NCI-H1092 (cell line): ENCODE measurements around the gene AAMP.
"Not testable (repeated sequence)": the region's sequence is repeated elsewhere in the genome, so short reads cannot be mapped to it uniquely, and the experiment has no call there.

Experiments used
- DNase-seq: peaks from one replicate; lab custom pipeline; 2025; lab: John Stamatoyannopoulos, UW

AAMP gene

GRCh38 chr2:218275371-218276072, 5.6 kb upstream of the AAMP start:
- DNase-seq, result no peak

- DNase-seq, result no peak
Measured at GRCh38 chr2:218274586-218274985, 4.6 kb upstream of the AAMP start.

GRCh38 chr2:218273908-218274249, 3.9 kb upstream of the AAMP start:
- no peak for DNase-seq

- DNase-seq, result not testable (repeated sequence)
Measured at GRCh38 chr2:218273214-218273907, 3.4 kb upstream of the AAMP start.

DNA sequence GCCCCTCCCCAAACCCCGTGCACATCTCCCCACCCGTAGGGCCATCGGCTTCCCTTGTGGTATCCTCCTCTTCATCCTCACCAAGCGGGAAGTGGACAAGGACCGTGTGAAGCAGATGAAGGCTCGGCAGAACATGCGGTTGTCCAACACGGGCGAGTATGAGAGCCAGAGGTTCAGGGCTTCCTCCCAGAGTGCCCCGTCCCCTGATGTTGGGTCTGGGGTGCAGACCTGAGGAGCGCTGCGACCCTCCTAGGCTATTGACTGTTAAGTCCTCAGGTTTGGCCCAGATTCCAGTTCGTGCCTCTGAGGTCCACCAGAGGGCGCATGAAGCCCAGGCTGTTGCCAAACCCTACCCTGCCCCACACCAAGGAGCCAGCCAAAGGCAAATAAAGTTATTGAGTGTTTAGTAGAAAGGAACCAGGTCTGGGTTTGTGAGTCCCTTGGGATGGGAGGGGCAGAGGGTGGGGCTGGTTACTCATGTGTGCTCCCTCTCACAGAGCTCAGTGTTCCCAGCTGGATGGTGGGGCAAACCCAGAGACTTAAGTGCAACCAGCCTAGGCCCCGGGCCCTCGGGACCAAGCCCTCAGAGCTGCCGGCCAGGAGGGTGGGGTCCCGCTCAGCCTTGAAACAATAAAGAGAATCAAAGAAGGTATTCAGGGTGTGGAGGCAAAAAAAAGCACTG, 2.7 kb upstream of the AAMP start:
- DNase-seq, result peak; percentile 26

DNA sequence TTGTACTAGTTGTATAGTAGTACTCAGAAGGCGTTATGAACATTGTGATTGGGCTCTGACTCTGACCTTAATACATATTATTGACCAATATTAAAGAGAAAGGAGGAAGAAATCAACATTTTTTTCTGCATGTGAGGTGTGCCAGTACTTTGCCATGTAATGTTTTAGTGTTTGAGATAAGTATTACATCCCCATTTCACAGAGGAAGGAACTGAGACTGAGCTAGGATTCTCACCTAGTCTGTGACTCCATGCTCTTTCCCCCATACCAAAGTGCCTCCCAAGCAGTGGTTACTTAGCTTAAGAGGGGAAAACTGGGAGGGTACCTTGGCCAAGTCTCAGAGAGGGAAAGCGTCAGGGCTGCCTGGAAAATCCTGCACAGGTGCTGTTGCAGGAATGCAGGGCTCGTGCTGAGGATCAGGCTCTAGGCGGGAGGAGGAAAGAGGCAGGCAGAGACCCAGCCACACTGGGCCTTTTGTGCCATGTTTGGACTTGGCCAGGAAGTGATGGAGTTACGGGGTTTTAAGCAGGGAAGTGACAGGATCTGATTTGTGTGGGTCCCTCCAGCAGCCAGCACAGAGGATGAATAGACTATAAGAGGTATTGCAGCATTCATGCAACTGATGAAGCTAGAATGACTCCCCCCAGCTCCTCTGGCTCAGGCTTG, 2.1 kb upstream of the AAMP start:
- no peak for DNase-seq

GRCh38 chr2:218271487-218271797, 1.5 kb upstream of the AAMP start:
- no peak for DNase-seq

- no peak for DNase-seq
Measured at GRCh38 chr2:218270721-218271486, 967 bp upstream of the AAMP start.

- no peak for DNase-seq
Measured at GRCh38 chr2:218267259-218267658, 2.7 kb downstream of the AAMP start.

DNA sequence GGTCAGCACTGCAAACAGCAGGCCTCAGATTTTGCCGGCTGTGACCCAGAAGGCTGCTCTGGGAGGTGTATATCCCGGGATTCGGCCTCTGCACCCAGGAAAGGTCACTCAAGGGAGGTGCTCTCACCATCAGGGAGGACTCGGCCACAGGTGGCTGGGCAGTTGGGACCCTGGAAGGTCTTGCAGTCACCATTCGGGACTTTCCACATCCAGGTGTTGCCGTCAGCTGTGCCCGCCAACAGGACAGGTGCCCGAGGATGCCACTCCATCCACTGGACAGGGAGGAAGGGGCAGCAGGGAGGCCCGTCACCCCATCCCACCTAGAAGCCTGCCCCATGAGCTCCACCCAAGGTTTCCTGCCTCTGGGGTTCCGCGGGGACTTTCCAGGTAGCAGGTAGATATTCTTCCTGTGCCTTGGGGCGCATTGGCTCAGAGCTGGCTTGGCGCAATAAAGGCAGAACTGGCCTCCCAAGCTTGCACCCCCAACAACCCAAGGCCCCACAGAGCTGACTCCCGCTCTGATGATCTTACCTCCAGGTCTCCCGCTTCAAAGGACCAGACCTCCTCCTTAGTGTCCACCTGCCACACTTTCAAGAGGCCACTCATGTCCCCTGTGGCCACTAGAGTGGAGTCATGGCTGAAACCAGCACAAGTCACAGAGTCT, 3.5 kb downstream of the AAMP start:
- DNase-seq, result no peak

DNA sequence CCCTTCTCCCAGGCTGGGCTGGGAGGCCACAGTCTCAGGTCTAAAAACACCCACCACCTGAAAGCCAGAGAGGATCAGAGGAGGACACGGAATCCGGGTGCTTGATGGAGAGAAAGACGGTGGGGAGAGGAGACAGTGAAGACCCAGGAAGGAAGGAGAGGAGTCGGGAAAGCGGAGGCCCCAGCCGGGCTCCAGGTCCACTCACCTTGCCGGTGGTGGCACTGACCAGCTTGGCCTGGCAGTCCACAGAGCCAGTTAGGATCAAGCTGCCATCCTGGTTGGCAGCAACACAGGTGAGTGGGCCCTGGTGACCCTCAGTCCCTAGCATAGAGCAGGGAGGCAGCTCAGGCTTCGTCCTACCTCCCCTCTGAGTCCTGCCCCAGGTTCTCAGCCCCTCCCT, 4.3 kb downstream of the AAMP start:
- no peak for DNase-seq

DNA sequence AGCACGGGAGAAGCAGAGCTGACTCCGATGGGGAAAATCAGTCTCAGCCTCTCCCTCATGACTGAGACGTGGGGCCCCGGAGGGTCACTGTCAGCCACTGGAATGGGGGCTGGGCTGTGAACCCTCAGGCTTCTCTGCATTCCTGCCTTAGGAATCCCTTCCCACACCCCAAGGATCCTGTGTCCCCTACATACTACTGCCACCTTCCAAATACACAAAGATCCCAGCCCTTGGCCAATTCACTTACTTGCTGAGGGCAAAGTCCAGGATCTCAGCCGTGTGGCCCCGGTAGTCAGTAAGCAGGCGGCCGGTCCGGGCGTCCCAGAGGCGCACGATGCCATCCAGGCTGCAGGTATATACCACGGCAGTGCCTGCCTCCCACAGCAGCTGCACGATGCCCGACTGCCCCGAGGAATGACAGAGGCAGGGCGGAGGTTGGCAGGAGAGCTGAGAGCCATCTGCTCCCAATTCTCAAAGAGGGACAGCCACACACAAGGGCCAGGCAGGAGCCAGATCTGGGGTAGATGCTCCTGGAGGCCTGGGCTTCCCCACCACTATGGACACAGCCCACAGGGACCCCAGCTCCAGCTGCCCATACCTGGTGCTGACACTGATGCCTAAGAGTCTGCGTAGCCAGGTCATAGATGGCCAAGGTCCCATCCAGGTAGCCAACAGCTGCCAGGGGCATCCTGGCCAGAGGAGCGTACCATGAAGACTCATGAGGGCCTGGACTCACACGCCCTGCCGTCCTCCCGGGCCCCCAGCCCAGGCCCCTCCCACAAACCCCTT, 5.0 kb downstream of the AAMP start:
- DNase-seq, result no peak

DNA sequence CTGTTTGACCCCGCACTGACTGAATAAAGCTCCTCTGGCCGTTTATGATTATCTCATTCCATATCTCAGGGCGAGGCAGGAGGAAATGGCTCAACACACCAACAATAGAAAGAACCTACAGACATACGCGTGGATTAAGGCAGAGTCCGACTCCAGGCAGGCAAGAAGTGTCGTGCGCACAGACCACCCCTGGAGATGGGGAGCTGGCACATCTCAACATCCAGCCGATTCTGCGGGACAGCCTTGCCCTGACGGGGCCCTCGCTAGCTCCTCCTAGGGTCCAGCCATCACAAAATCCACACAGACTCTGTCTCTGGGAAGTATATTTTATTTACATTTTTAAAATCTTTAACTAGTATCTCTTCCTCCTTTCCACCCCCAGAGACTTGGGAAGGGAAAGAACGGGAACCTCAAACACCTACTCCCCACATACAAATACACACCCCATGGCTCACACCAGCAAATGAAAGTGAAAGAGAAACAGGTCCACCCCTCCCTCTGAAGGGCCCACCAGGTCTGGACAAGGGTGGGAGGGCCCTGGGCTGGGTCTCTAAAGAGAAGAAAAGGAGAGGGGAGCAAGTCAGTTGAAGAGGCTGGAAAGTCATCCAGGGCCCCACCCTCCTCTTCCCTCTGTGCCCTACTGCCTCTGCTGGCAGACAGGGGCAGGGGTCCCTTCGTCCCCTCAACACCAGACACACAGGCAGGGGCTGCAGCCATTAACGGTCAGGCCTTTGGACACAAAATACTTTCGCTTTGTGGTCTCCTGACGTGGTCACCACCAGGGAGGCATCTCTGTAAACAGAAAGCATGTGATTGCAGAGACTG, 5.9 kb downstream of the AAMP start:
- DNase-seq, result no peak

DNA sequence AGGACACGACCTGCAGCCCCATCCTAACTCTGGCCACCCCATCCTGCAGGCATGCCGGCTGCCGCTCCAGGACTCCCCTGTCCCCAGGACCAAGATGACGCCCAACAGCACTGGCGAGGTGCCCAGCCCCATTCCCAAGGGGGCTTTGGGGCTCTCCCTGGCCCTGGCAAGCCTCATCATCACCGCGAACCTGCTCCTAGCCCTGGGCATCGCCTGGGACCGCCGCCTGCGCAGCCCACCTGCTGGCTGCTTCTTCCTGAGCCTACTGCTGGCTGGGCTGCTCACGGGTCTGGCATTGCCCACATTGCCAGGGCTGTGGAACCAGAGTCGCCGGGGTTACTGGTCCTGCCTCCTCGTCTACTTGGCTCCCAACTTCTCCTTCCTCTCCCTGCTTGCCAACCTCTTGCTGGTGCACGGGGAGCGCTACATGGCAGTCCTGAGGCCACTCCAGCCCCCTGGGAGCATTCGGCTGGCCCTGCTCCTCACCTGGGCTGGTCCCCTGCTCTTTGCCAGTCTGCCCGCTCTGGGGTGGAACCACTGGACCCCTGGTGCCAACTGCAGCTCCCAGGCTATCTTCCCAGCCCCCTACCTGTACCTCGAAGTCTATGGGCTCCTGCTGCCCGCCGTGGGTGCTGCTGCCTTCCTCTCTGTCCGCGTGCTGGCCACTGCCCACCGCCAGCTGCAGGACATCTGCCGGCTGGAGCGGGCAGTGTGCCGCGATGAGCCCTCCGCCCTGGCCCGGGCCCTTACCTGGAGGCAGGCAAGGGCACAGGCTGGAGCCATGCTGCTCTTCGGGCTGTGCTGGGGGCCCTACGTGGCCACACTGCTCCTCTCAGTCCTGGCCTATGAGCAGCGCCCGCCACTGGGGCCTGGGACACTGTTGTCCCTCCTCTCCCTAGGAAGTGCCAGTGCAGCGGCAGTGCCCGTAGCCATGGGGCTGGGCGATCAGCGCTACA, 7.0 kb downstream of the AAMP start:
- DNase-seq, result no peak

GRCh38 chr2:218262237-218262600, 7.7 kb downstream of the AAMP start:
- DNase-seq, result no peak

GRCh38 chr2:218261423-218262236, 8.3 kb downstream of the AAMP start:
- no peak for DNase-seq

DNA sequence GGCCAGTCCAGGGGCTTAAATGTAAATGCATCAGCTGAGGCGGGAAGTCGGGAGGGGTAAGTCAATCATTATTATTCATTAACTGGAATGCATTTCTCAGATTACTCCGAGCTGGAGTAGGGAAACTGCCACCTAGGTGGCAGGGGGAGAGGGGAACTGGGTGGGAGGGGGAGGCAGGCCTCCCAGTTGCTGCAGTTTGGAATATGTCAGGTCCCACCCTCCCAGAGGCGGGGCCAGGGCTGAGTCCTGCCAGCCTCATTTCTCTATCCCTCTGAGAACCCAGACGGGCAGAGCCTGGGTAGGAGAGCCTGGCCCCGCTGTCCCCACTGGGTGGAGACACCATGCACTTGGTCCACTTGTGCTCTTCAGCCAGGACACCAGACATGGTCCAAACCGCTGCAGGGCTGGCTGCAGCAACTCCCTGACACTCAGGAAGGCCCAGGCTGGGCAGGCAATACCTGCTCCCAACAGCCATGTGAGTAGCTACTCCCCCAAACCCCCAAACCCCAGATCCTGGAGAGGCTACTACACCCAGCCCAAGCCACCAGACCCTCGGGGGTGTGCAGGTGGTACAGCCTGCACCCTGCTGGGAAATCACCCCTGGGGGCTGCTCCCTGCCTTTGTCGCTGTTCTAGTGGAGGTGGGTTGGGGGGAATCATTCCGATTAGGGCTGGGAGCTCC, 9.1 kb downstream of the AAMP start, which contains the start of gene GPBAR1:
TSS of gene GPBAR1 (plus strand) at position 274 of the 681 bp plus-strand sequence. CDS start 1,710 bp downstream, outside the sequence.
- no peak for DNase-seq
